ENCODE results near the gene SIMC1. TPM values are rescaled to one million over a fixed set of nuclear protein-coding genes. Genes with fewer than 3 reads are reported as not detected.

SIMC1 gene
- 14.1 TPM for total RNA-seq

GRCh38 chr5:176237971-176238644 lies at the start of gene SIMC1:
Gene SIMC1 (plus strand): TSS chr5:176238424. CDS start chr5:176238509, 85 bp downstream.

GRCh38 chr5:176361437-176362232 lies 123.4 kb downstream of the SIMC1 start, which contains the start of gene KIAA1191:
Gene KIAA1191 (minus strand): TSS chr5:176361764. CDS start chr5:176359508, 2,256 bp downstream.

GRCh38 chr5:176365351-176366231 lies 127.4 kb downstream of the SIMC1 start, which contains the start of gene ARL10:
Gene ARL10 (plus strand): TSS chr5:176365487. CDS start chr5:176365564, 77 bp downstream.

GRCh38 chr5:176388444-176389134 lies 150.4 kb downstream of the SIMC1 start, which contains the start of the genes HIGD2A and NOP16:
Gene HIGD2A (plus strand): TSS chr5:176388751. CDS start chr5:176388820, 69 bp downstream.
Gene NOP16 (minus strand): TSS chr5:176388598. CDS start chr5:176388539, 59 bp downstream.

Other genes with a start within 250 kb of the SIMC1 start
- gene KIAA1191, start 123.3 kb downstream of the SIMC1 start, total RNA-seq: 74.3 TPM
- gene ARL10, start 127.1 kb downstream of the SIMC1 start, total RNA-seq: 25.1 TPM
- 4.5 TPM for gene NOP16, start 150.2 kb downstream of the SIMC1 start, total RNA-seq
- 45.9 TPM for gene HIGD2A, start 150.3 kb downstream of the SIMC1 start, total RNA-seq
- gene CLTB, start 178.1 kb downstream of the SIMC1 start, total RNA-seq: 68.9 TPM
- gene FAF2, start 210.0 kb downstream of the SIMC1 start, total RNA-seq: 45.9 TPM

All from camera-type eye (tissue), 1 donor.